ENCODE data around the gene RPL21.
"Not testable (repeated sequence)": the region's sequence is repeated elsewhere in the genome, so short reads cannot be mapped to it uniquely, and the experiment has no call there.

The RPL21 gene

GRCh38 chr13:27283906-27284493, 32.6 kb downstream of the RPL21 start:
- in situ Hi-C loops (cut with HindIII; ENCODE audit: low sequenced_read_pairs) = no loop called here

GRCh38 chr13:27288392-27288791, 37.0 kb downstream of the RPL21 start:
- in situ Hi-C loops (cut with HindIII; ENCODE audit: low sequenced_read_pairs) = no loop called here

- in situ Hi-C loops (cut with HindIII; ENCODE audit: low sequenced_read_pairs) = no loop called here
Observed at GRCh38 chr13:27289011-27289665, 37.8 kb downstream of the RPL21 start.

GRCh38 chr13:27290715-27291114, 39.4 kb downstream of the RPL21 start:
- in situ Hi-C loops (cut with HindIII; ENCODE audit: low sequenced_read_pairs) = loop anchor here (10.0 kb wide), 1 partner anchor 346 kb away; no protein-coding TSS in a partner anchor

GRCh38 chr13:27291967-27292366, 40.6 kb downstream of the RPL21 start:
- in situ Hi-C loops (cut with HindIII; ENCODE audit: low sequenced_read_pairs) = loop anchor here (10.0 kb wide), 1 partner anchor 347 kb away; no protein-coding TSS in a partner anchor

- in situ Hi-C loops (cut with HindIII; ENCODE audit: low sequenced_read_pairs) = loop anchor here (10.0 kb wide), 1 partner anchor 348 kb away; no protein-coding TSS in a partner anchor
Observed at GRCh38 chr13:27293076-27293691, 41.8 kb downstream of the RPL21 start.

GRCh38 chr13:27293873-27294515, 42.6 kb downstream of the RPL21 start:
- in situ Hi-C loops (cut with HindIII; ENCODE audit: low sequenced_read_pairs) = loop anchor here (10.0 kb wide), 1 partner anchor 349 kb away; no protein-coding TSS in a partner anchor

- in situ Hi-C loops (cut with HindIII; ENCODE audit: low sequenced_read_pairs) = loop anchor here (10.0 kb wide), 1 partner anchor 350 kb away; no protein-coding TSS in a partner anchor
Observed at GRCh38 chr13:27295096-27295495, 43.7 kb downstream of the RPL21 start.

GRCh38 chr13:27295660-27296059, 44.3 kb downstream of the RPL21 start:
- in situ Hi-C loops (cut with HindIII; ENCODE audit: low sequenced_read_pairs) = loop anchor here (10.0 kb wide), 1 partner anchor 351 kb away; no protein-coding TSS in a partner anchor

- in situ Hi-C loops (cut with HindIII; ENCODE audit: low sequenced_read_pairs) = loop anchor here (10.0 kb wide), 1 partner anchor 352 kb away; no protein-coding TSS in a partner anchor
Observed at GRCh38 chr13:27296496-27296895, 45.1 kb downstream of the RPL21 start.

- in situ Hi-C loops (cut with HindIII; ENCODE audit: low sequenced_read_pairs) = loop anchor here (10.0 kb wide), 1 partner anchor 354 kb away; no protein-coding TSS in a partner anchor
Observed at GRCh38 chr13:27298849-27299248, 47.5 kb downstream of the RPL21 start.

- in situ Hi-C loops (cut with HindIII; ENCODE audit: low sequenced_read_pairs) = not testable (repeated sequence)
Observed at GRCh38 chr13:27300406-27300805, 49.0 kb downstream of the RPL21 start.

- in situ Hi-C loops (cut with HindIII; ENCODE audit: low sequenced_read_pairs) = no loop called here
Observed at GRCh38 chr13:27300941-27301586, 49.7 kb downstream of the RPL21 start.

- in situ Hi-C loops (cut with HindIII; ENCODE audit: low sequenced_read_pairs) = no loop called here
Observed at GRCh38 chr13:27302643-27303262, 51.4 kb downstream of the RPL21 start.

GRCh38 chr13:27304099-27304498, 52.7 kb downstream of the RPL21 start:
- in situ Hi-C loops (cut with HindIII; ENCODE audit: low sequenced_read_pairs) = no loop called here

- in situ Hi-C loops (cut with HindIII; ENCODE audit: low sequenced_read_pairs) = no loop called here
Observed at GRCh38 chr13:27304611-27305010, 53.3 kb downstream of the RPL21 start.

Data from endothelial cell of hepatic sinusoid (primary cell).